HG03039 (cell line): ENCODE results near the gene POLE2.
A peak's percentile ranks its signal among the peaks of the same experiment; 100 is the strongest.
"Not testable (repeated sequence)": the region's sequence is repeated elsewhere in the genome, so short reads cannot be mapped to it uniquely, and the experiment has no call there.

ENCODE experiments used
- ATAC-seq: cut with Tn5 transposase; IDR thresholded peaks from one replicate; pipeline ENCODE4 v1.9.1; 2021; ENCODE audit warnings: mild to moderate bottlenecking, moderate library complexity; ENCODE audit not compliant: unreplicated experiment

The POLE2 gene

GRCh38 chr14:49620182-49621113 is 67.6 kb downstream of the POLE2 start, which contains the start of the genes MGAT2 and RPL36AL:
Gene MGAT2, plus strand, starts transcription at chr14:49620799. Its CDS starts 470 bp downstream, at chr14:49621269.
Gene RPL36AL, minus strand, starts transcription at chr14:49620626. Its CDS starts 1,522 bp downstream, at chr14:49619104.
- peak; percentile 94 for ATAC-seq

GRCh38 chr14:49619730-49620129 is 68.3 kb downstream of the POLE2 start:
- no peak for ATAC-seq

- not testable (repeated sequence) for ATAC-seq
Observed at GRCh38 chr14:49619273-49619672, 68.7 kb downstream of the POLE2 start.

GRCh38 chr14:49617852-49618519 is 70.0 kb downstream of the POLE2 start:
- ATAC-seq: no peak

GRCh38 chr14:49615776-49616175 is 72.2 kb downstream of the POLE2 start:
- ATAC-seq: no peak

- ATAC-seq: no peak
Observed at GRCh38 chr14:49614196-49614595, 73.8 kb downstream of the POLE2 start.

- ATAC-seq: no peak
Observed at GRCh38 chr14:49612671-49613070, 75.3 kb downstream of the POLE2 start.

GRCh38 chr14:49612251-49612650 is 75.8 kb downstream of the POLE2 start:
- ATAC-seq: no peak

- no peak for ATAC-seq
Observed at GRCh38 chr14:49607583-49607982, 80.4 kb downstream of the POLE2 start.

GRCh38 chr14:49598485-49599300 is 89.3 kb downstream of the POLE2 start, which contains the start of gene LRR1:
Gene LRR1, plus strand, starts transcription at chr14:49598940. Its CDS starts 81 bp downstream, at chr14:49599021.
- ATAC-seq: peak; percentile 49

GRCh38 chr14:49598189-49598484 is 89.9 kb downstream of the POLE2 start:
- ATAC-seq: no peak

GRCh38 chr14:49594347-49595091 is 93.5 kb downstream of the POLE2 start:
- no peak for ATAC-seq
